Ovary (tissue), 3 donors: Measurements from ENCODE around the gene STUB1.

Experiments
- EP300 ChIP-seq: sonication (generic); formaldehyde crosslinking; IDR thresholded peaks from one replicate; pipeline ENCODE4 v1.6.1; 2017; ENCODE audit warnings: antibody characterized with exemption
- TF ChIP-seq, protein P1 (sequence below), 3 donors: fragments of 450-650 bp in 2 of 3; fragments of 200-600 bp in 1 of 3; IDR thresholded peaks; one replicate each; pipeline versions ENCODE4 v1.5.1 to v1.8.0; 2016 to 2022; ENCODE audit warnings: antibody characterized with exemption in 3 of 3, mild to moderate bottlenecking in 1 of 3
- donor health status: DM: no; HTN: no; CAD: no.

GRCh38 chr16:692356-693108 is 12.3 kb downstream of the STUB1 start:
- TF ChIP-seq, protein P1, sequence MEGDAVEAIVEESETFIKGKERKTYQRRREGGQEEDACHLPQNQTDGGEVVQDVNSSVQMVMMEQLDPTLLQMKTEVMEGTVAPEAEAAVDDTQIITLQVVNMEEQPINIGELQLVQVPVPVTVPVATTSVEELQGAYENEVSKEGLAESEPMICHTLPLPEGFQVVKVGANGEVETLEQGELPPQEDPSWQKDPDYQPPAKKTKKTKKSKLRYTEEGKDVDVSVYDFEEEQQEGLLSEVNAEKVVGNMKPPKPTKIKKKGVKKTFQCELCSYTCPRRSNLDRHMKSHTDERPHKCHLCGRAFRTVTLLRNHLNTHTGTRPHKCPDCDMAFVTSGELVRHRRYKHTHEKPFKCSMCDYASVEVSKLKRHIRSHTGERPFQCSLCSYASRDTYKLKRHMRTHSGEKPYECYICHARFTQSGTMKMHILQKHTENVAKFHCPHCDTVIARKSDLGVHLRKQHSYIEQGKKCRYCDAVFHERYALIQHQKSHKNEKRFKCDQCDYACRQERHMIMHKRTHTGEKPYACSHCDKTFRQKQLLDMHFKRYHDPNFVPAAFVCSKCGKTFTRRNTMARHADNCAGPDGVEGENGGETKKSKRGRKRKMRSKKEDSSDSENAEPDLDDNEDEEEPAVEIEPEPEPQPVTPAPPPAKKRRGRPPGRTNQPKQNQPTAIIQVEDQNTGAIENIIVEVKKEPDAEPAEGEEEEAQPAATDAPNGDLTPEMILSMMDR (IDR thresholded peaks at IDR 0.05), result no peak
- TF ChIP-seq EP300, result no peak
